ENCODE results near the gene GLB1L3.

The GLB1L3 gene

DNA sequence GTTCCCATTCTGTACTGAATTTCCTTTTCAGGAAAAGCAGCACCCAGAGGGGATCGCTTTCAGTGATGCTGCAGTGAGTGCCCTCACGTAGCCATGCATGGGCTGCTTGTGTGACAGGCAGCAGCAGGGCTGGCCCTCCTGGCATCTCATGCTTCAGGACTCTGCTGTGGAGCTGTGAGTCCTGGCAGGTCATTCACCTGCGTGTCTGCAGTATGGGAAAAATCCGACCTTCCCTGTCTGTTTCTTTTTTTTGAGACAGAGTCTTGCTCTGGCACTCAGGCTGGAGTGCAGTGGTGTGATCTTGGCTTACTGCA is 69.0 kb downstream of the GLB1L3 start:
- no peak for DNase-seq

DNA sequence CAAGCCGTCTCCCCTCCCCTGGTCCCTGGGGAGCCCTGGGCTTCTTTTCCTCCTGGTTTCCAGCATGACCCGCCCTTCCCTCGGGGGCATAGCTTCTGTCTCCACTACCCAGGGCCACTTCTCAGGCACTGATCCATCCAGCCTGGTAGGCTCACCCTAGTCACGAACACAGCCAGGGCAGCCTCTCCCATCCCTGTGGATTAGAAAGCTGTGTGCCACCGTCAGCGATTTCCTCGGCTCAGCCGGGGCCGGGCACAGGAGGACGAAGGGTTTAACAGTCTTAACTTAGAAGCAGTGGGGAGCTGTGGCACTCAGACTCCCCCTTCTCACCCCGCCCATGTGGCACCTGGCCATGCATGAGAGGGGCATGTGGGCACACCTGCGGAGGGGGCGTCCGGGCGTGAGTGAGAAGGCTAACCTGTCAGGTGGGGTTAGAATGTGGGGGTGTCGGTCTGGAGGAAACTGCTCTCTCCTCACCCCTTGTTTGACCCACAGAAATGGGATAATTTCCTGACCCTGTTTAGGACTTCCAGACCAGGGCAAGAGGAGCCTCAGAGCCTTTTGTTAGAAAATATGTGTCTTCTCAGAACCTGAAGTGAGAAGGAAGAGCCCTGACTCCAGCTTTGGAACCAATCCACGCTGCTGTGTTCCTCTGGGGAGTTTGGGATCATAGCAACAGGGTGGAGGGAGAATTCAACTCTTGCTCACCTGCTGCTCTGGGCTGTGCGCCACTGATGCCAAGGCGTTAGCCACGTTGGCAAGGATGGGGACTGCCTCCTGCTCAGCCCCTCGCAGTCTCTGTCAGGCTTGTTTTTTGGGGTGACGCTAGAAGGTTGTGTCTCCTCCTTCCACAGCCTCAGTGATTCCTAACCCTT is 70.2 kb downstream of the GLB1L3 start:
- DNase-seq: no peak

DNA sequence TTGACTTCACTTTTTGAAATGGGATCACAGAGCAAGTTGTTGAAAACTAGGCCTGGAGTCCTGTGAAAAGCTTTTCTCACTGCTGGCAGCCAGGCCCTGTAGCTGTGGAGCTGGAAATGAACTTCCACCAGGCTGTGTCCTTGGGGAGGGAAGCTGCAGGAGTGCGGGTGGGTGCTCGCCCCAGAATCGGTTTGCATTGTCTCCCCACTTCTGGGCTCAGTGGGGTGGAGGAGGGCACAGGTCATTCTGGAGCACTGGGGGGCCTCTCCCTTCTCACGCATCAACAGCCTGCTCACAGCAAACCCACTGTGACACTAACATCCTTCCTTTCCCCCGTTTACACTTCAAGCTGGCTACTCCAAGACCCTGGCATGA is 70.8 kb downstream of the GLB1L3 start:
- no peak for DNase-seq

GRCh38 chr11:134347441-134347840 is 71.3 kb downstream of the GLB1L3 start:
- DNase-seq: no peak

- no peak for DNase-seq
Observed at GRCh38 chr11:134349109-134349801, 73.1 kb downstream of the GLB1L3 start.

DNA sequence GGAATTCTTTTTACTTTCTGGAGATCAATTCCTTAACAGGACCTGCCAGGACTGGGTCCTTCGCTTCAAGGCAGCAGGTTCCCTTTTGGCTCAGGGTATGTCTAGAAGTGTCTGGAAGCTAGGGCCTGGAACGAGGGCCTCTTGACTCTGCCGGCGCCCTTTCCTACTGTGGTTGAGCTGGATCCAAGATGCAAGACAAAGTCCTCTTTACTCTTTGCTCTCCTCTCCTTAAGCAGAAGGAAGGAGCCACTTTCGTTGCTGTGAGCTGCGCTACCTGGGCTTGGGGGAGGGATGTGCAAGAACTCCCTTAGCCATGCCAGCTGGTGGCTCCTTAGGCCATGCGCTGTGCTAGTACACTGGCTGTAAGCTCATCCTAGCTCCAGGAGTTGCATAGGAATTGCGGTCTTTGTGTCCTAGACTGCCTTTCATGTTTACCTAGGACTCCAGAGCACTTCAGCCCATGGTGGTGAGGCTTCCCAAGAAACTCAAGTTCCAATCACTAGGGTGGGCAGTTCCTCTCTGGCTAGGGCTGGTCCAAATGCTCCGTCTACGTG is 73.7 kb downstream of the GLB1L3 start:
- DNase-seq: no peak

DNA sequence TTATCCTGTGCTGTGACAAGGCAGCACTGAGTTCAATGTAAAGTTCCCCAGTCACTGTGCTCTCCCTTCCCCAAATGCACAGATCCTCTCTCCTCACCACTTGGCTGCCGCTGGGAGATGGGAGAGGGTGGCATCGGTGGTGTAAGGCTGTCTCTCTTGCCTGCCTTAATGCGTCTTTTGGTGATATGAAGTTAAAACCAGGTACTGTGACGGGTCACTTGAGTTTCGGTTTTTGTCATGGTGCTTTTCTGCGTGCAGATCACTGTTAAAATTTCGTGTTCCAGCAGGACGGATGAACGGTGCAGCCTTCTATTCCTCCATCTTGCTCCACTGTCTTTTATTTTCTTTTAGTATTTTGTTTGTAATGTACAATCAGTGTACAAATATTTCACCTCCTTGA is 74.2 kb downstream of the GLB1L3 start:
- no peak for DNase-seq

DNA sequence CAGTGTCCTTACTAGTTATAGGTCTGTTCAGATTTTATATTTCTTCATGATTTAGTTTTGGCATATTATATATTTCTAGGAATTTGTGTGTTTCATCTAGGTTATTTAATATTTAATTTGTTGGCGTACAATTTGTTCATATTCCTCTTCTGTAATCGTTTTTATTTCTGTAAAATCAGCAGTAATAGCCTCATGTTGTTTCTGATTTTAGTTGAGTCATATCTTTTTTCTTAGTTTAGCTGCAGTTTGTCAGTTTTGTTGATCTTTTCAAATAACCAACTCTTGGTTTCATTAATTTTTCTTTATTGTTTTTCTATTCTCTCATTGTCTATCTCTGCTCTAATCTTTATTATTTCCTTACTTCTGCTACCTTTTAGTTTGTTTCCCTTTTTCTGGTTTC is 75.9 kb downstream of the GLB1L3 start:
- DNase-seq: no peak

GRCh38 chr11:134355136-134355535 is 79.0 kb downstream of the GLB1L3 start:
- no peak for DNase-seq

DNA sequence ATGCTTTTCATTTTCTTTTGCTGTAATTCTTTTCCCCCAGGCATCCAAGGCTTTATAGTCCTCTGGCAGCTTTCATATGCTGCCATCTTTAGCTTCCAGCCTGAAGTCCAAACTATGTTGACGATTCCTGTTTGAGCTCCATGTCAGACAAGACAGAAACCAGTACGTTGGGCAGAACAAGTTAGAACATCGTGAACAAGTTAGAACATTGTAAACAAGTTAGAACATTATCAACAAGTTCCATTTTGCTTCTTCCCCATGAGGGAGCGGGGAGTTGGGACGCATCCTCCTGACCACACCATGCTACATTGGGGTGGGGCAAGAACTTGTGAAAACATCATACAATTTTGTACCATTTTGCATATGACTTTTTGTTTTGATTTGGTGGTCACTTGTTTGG is 79.5 kb downstream of the GLB1L3 start:
- no peak for DNase-seq

- no peak for DNase-seq
Observed at GRCh38 chr11:134356656-134357544, 80.7 kb downstream of the GLB1L3 start.

- DNase-seq: no peak
Observed at GRCh38 chr11:134357545-134357839, 81.3 kb downstream of the GLB1L3 start.

- no peak for DNase-seq
Observed at GRCh38 chr11:134358165-134358855, 82.1 kb downstream of the GLB1L3 start.

- DNase-seq: no peak
Observed at GRCh38 chr11:134358856-134359490, 82.8 kb downstream of the GLB1L3 start.

DNA sequence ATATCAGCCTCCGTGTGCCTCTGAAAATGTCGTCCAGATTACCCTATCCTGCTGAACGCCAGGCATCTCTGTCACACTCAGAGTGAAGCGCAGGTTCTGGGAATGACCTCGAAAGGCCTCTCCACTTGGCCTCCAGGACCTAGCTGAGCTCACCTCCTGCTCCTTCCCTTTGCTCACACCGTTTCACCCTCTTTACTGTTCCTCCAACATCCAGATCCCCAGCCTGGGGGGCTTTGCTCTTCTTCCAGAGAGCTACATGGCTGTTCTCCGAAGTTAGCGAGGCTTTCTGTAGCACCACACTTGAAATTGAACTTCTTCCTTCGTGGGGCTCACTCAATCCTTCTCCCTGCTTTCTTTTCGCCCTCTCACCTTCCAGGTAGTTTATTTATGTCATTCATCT is 83.5 kb downstream of the GLB1L3 start:
- DNase-seq: no peak

DNA sequence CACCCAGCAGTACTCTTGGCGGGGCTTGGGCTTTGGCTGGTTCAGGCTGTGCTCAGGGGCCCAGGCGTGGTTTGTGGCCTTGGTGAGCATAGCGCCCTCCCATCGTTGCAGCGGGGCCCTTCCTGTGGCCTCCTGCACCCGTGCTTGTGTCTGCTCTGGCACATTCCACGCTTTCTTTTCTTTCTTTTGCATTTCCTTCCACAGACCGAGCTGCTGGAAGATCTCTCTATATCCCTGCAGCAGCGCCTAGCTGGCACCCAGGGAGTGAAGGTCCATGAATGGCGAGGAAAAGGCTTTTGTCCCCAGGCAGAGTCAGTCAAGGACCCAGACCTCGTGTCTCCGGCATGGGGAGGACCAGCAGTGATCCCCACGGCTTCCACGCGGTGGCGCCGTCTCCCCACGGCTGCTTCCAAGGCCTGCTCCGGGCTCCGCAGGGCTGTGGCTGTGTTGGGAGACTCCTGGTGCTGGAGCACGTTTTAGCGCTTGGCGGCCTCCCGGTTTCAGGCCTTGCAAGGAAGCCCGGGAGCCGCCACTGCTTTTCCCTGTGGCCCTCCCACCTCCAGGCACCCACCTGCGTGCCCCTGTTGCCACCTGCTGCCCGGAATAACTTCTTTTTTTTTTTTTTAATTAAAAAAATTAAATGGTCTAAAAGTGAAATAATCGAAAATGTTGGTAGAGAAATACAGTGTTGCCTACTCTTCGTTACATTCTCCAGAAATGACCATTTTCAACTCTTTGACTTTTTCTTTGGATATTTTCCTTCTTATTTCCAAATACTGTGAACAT is 84.1 kb downstream of the GLB1L3 start:
- no peak for DNase-seq

DNA sequence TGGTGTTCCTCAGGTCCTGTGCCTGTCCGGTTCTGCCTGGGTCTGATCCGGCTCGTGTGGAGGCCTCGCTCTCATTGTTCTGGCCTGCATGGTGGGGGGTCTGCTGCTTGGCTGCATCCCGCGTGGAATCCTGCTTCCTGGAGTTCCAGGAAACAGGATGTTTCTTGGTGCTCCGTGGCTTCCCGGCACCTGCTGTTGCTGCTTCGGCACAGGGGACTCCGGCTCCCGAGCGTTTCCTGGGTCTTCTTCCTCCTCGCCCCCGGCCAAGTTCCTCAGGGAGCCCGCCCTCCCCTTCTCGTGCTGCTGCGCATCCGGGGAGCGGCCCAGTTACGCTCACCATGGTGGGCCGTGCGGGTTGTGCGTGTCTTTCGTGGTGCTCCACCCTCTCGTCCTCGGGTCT is 85.5 kb downstream of the GLB1L3 start:
- no peak for DNase-seq

DNA sequence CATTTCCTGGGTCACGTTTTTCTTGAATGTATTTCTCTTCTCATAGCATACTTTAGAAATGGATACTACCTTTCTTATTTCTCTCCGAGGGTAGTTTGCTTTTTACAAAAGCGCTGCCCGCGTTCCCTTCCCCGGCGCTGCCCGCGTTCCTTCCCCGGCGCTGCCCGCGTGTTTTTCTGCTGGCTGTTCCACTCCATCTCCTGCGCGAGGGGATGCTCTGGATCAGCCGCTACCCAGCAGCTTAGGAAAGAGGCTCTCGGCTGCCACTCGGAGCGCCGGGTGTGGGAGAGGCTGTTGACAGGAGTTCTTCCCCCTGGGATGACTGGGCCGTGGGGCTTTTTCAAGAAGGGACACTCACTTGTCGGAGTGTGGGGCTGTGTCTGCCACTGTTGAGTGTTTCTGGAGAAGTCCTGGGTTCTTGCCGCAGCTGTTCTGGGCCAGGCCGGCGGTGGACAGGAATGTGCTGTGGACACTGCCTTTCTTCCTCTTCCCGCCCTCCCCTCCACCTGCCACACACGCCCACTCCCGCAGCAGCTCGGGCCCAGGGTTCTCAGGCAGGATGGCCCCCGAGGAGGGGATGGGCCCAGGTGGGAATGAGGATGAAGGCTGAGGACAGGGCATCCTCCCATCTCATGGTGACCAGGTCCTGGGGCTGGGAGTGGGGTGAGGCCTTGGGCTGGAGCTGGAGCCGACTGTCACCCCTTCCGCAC is 86.2 kb downstream of the GLB1L3 start:
- DNase-seq: no peak

DNA sequence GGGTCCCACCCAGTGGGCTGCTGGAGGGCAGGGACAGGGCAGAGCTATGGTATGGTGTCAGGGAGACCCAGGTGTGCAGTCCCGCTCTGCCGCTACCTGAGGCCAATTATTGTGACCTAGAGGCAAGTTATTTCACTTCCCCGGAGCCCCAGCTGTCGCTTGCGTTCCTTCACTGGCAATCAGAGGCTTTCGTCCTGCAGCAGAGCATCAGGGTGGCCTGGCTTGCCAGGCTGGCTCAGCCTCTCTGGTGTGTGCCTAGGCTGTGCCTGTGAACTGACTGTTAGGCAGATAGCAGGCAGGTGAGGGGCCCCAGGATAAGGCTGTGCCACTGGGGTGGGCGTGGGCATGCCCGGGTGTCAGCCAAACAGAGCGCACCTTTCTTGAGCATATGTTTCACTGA is 87.0 kb downstream of the GLB1L3 start:
- no peak for DNase-seq

DNA sequence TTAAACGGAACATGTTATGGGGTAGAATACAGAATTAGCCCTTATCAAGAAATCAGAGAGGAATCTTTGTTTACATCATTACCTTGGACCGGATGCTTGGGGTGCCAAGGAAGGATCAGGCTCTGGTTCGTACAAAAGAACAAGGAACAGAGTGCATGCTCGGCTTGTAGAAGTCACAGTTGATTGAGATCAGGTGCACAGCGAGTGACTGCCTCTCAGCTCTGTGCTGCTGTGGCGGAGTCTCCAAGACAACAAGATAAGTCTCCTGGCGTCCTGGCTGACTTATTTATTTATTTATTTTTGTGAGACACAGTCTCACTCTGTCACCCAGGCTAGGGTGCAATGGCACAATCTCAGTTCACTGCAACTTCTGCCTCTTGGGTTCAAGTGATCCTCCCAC is 87.4 kb downstream of the GLB1L3 start:
- no peak for DNase-seq

DNA sequence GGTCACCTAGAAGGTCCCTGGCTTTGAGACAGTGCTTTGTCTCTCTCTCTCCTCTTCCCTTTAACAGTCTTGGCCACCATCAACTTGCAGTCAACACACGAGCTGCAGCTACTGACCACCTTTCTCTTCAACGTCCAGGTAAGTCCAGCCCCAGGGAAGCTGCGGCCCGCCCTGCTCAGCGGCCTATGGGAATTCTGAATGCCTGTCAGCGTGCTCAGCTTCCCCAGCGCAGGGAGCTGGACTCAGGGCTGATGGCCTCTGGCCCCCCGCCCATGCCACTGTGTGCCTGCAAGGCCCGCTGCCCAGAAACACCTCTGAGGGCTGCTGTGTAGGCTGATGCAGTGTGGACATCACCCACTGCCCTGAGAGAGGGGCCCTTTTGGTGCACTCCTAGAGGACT is 88.1 kb downstream of the GLB1L3 start:
- DNase-seq: no peak
